Stimulated activated naive CD4-positive, alpha-beta T cell (primary cell): Measurements from ENCODE around the gene LRG1.

Source experiments
- DNase-seq, 6 experiments: peaks; one replicate each; lab custom pipeline; 2025; lab: John Stamatoyannopoulos, UW

Gene LRG1

DNA sequence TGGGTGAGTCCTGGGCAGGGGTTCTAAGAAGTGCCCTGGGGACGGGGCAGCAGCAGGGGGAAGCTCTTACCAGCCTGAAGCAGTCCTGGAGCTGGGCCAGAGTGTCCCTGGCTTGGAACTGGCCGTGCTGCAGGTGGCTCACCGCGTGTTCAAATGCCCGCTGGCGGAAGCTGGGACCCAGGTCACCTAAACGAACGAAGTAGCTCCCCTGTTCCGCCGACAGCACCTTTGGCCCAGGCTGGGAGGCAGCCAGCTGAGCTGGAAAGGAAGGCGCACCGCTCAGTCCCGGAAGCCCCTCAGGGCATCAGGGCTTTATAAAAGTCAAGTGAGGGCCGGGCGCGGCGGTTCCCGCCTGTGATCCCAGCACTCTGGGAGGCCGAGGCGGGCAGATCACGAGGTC lies 31.1 kb downstream of the LRG1 start:
- DNase-seq, result no peak

DNA sequence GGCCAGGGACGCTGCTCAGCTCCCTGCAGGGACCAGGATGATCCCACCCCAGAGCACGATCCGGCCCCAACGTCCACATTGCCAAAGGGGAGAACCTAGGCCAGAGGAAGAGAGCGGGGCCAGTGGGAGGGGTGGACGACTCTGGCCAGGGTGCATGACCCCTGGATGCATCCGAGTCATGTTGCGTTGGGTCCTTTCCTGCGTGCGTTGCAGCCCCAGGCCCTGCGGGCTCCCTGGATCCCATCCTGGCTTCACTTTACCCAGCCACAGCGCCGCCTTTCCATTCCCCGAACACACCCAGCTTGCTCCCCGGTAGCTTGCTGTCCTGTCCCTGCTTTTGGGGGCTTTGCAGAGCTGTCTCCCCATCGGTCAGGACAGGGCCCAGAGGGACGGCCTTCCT lies 32.0 kb downstream of the LRG1 start:
- DNase-seq, result no peak

DNA sequence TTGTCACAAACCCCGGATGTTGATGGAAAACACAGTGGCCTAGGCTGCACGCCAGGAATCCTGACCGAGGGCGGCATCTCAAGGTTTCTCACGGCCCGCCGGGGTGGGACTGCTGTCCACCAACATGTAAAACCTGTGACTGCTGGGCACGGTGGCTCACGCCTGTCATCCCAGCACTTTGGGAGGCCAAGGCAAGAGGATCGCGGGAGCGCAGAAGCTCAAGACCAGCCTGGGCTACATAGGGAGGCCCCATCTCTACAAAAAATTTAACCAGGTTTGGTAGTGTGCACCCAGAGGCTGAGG lies 32.7 kb downstream of the LRG1 start:
- DNase-seq, result no peak

GRCh38 chr19:4506449-4507149 lies 33.2 kb downstream of the LRG1 start:
- DNase-seq, result no peak

- no peak for DNase-seq
Measured at GRCh38 chr19:4505570-4506448, 34.0 kb downstream of the LRG1 start.

- no peak for DNase-seq
Measured at GRCh38 chr19:4504891-4505569, 34.8 kb downstream of the LRG1 start.

- DNase-seq, result no peak
Measured at GRCh38 chr19:4504297-4504701, 35.5 kb downstream of the LRG1 start.

GRCh38 chr19:4503825-4504170 lies 36.0 kb downstream of the LRG1 start:
- DNase-seq, result no peak

- no peak for DNase-seq
Measured at GRCh38 chr19:4503132-4503824, 36.6 kb downstream of the LRG1 start.

- DNase-seq, result no peak
Measured at GRCh38 chr19:4502282-4503131, 37.3 kb downstream of the LRG1 start.

- no peak for DNase-seq
Measured at GRCh38 chr19:4501691-4502090, 38.1 kb downstream of the LRG1 start.

GRCh38 chr19:4500841-4501591 lies 38.8 kb downstream of the LRG1 start:
- no peak for DNase-seq

DNA sequence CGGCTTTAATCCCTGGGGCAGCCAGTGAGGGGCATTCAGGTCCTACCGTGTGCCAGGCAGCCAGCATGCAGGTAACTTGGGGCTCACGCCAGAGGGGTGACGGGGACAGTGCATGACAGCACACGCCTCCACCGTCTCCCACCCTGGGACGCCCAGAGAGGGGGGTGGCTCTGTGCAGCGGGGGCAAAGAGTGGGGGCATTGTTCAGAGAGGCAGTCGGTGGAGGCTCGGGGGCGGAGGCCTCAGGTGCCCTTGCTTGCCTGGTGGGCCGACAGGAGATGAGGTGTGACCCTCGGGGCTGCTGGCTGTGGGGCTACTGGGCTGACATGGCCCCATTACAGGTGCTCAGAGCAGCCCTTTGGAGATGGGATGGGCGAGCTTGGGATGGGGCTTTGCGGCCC lies 40.0 kb downstream of the LRG1 start:
- no peak for DNase-seq

GRCh38 chr19:4499318-4499717 lies 40.5 kb downstream of the LRG1 start:
- no peak for DNase-seq

DNA sequence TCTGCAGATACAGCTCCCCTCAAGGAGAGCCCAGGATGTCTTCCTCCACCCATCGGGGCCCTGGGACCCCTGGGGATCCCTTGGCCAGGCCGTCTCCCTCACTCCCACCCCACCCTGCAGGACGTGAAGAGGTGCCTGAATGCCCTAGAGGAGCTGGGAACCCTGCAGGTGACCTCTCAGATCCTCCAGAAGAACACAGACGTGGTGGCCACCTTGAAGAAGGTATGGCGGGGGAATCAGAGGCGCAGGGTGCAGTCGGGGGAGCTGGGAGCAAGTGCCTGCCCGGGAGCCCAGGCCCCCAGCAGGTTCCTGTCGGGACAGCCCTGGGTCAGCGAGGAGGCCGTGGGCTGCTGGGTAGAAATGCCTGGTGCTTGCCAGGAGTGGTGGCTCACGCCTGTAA lies 41.1 kb downstream of the LRG1 start:
- no peak for DNase-seq

DNA sequence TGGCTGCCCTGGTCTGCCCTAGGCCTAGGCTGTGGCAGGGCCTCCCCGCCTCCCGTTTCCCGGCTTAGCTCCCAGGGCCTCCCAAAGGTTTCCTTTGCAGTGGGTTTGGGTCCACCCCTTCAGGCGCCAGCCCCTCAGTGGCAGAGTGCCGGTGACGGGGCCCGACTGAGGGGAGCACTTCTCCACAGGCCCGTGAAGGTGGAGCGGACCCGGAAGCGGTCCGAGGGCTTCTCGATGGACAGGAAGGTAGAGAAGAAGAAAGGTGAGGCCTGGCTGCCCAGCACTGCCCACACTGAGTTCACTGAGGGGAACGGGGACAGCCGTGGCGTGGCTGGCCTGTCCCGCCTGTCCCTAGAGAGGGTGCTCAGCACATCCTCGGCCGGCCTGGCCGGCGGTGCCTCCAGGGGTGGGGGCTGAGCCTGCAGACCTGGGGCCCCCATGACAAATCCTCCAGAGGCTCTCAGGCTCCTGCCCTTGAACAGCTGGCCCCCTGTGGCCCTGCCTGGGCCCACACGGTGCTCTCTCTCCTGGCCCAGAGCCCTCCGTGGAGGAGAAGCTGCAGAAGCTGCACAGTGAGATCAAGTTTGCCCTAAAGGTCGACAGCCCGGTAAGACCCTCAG lies 42.0 kb downstream of the LRG1 start:
- DNase-seq, result no peak

GRCh38 chr19:4496304-4496703 lies 43.5 kb downstream of the LRG1 start:
- no peak for DNase-seq

DNA sequence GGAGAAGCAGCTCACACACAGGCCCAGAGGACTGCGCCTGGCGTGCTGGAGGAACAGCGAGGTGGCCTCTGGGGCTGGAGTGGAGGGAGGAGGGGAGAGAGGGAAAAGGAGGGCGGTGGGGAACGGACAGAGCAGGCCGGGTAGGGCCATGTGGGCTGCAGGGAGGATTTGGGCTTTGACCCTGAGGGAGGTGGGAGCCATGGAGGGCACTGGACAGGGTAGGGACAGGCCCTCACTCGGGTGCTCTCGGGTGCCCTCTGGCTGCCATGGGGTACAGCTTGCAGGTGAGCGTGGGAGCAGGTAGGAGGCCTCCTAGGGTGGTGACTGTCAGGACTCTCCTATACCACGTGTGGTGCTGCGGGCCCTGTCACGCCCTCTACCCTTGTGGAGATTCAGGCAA lies 44.4 kb downstream of the LRG1 start:
- no peak for DNase-seq

- no peak for DNase-seq
Measured at GRCh38 chr19:4494691-4495064, 45.2 kb downstream of the LRG1 start.

DNA sequence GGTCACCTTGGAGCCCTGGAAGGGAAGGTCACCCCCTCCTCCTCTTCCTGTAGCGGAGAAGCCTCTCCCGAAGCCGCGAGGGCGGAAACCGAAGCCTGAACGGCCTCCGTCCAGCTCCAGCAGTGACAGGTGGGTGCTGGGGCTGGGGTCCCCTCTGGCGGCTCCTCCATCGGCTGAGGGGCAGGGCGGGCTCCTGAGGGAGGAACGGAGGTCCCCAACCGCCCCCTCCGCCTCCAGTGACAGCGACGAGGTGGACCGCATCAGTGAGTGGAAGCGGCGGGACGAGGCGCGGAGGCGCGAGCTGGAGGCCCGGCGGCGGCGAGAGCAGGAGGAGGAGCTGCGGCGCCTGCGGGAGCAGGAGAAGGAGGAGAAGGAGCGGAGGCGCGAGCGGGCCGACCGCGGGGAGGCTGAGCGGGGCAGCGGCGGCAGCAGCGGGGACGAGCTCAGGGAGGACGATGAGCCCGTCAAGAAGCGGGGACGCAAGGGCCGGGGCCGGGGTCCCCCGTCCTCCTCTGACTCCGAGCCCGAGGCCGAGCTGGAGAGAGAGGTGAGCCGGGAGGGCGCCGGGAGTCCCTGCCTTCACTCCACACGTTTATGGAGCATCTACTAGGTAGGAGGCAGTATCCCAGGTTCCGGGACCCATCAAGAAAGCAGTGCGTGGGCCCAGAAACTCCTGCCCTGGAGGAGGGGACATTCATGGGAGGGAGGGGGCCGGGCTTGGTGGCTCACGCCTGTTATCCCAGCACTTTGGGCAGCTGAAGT lies 45.7 kb downstream of the LRG1 start:
- no peak for DNase-seq
